ENCODE measurements around the gene RALGPS1.

The RALGPS1 gene

DNA sequence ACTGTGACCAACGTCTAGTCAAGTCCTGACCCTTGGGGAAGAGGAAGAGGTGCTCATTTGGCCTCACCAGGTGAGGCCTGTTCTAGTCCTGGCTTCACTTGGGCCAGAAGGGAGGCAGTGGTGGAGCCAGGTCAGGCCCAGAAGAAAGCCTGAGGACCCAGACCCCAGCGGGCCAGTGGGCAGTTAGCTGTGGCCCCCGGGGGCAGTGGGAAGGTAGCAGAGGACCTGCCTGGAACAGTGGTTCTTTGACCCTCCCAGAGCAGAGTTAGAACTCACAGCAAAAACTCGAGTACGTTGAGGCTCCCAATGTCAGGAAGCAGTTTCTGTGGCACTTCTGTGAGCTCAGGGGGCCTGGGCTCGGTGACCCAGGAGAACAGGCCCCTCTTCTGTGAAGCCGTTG lies 284.0 kb downstream of the RALGPS1 start:
- TF ChIP-seq, protein P1, sequence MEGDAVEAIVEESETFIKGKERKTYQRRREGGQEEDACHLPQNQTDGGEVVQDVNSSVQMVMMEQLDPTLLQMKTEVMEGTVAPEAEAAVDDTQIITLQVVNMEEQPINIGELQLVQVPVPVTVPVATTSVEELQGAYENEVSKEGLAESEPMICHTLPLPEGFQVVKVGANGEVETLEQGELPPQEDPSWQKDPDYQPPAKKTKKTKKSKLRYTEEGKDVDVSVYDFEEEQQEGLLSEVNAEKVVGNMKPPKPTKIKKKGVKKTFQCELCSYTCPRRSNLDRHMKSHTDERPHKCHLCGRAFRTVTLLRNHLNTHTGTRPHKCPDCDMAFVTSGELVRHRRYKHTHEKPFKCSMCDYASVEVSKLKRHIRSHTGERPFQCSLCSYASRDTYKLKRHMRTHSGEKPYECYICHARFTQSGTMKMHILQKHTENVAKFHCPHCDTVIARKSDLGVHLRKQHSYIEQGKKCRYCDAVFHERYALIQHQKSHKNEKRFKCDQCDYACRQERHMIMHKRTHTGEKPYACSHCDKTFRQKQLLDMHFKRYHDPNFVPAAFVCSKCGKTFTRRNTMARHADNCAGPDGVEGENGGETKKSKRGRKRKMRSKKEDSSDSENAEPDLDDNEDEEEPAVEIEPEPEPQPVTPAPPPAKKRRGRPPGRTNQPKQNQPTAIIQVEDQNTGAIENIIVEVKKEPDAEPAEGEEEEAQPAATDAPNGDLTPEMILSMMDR (conservative IDR thresholded peaks at IDR 0.05), result no peak
- no peak for TF ChIP-seq ZFX (IDR thresholded peaks at IDR 0.05)
- H3K27ac ChIP-seq, result no peak overlapping the region

DNA sequence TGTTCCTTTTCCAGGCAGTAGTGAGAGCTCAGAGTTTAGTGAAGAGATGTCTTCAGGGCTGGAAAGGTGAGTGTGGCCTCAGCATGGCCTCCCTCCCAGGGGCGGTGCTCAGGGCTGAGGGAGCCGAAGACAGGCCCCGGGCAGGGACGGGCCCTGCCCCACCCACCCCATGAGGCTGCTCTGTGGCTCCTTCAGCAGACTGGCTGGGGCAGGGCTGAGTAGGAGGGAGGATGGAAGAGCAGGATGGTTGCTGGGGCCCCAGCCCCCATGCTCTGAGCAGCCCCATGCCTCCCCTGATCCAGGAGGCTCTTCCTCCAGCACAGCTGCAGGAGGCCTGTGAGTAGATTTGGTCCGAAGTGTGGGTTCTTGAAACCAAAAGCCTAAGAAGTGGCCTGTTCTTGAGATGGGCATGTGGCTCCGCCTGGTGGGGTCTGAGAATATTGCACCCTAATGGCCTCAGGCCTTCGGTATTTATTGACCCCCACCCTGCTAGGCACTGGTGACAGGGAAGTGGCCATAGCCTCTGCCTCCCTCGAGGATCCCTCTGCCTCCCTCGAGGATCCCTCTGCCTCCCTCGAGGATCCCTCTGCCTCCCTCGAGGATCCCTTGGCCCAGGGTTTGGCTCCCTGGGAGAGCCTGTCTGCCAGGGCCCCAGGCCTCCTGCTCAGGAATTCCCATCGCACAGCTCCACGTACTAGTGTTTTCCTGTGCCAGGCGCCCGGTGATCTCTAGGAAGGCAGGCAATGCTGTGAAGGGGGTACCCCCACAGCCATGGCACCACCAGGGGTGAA lies 284.6 kb downstream of the RALGPS1 start:
- TF ChIP-seq, protein P1 (conservative IDR thresholded peaks at IDR 0.05), result peak; percentile 94
- no peak for TF ChIP-seq ZFX (IDR thresholded peaks at IDR 0.05)

DNA sequence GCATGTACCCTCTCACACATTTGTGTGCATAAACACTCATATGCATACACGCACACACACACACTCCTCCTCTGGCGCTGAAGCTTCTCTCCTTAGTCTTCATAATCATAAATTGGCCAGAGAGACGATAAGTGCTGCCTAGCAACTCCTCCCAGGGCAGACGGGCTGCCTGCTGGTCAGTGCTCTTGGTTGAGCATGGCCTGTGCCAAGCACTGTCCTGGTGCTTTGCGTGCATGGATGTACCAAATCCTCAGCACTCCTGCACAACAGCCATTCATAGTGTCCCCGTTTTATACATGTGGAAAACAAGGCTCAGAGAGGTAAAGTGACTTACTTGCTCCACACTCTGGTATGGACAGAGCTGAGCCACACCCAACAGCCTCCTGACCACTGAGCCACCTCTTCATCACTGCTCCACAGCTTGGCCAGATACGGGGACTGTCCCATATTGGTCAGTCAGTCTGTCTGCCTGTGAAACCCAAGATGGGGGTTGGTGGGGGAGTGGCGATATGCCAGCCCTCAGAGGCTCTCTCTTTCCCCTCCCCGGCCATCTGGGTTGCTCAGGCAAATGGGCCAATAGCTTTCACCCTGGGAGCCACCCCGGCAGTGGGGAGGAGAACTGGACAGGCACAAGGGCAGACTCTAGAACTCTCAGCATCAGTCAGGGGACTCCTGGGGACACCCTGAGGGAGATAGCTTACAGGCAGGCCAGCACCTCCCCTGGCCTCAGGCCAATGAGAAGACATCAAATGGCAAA lies 285.7 kb downstream of the RALGPS1 start:
- TF ChIP-seq ZFX (IDR thresholded peaks at IDR 0.05), result no peak
- TF ChIP-seq, protein P1 (conservative IDR thresholded peaks at IDR 0.05), result no peak
- H3K27ac ChIP-seq, result no peak overlapping the region

More for the DNA sequence above, 284.6 kb downstream of the RALGPS1 start:
- H3K27ac ChIP-seq, result no peak overlapping the region

DNA sequence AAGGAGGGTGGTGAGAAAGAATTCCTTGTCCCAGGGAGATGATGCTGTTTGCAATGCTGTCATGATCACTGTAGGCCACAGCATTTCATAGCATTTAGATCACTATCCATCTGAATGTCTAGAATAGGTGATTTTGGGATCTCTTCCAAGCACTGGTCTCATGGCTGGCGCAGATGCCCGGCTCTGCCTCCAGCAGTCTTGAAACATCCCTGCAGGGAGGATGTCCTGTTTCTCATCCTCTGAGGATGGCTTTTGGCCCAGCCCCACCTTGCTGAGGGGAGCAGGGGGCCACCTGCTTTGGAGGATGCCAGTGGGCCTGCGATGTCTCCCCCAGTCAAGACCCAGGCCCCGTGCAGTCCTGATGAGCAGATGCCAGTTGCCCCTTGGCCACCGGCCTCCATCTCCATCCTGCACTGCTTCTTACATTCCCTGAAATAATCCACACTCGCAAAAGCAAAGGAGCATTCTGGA lies 286.5 kb downstream of the RALGPS1 start:
- no peak overlapping the region for H3K27ac ChIP-seq
- TF ChIP-seq, protein P1 (conservative IDR thresholded peaks at IDR 0.05), result no peak
- no peak for TF ChIP-seq ZFX (IDR thresholded peaks at IDR 0.05)

GRCh38 chr9:127201731-127202130 lies 287.1 kb downstream of the RALGPS1 start:
- TF ChIP-seq ZFX (IDR thresholded peaks at IDR 0.05), result no peak
- TF ChIP-seq, protein P1 (conservative IDR thresholded peaks at IDR 0.05), result no peak
- no peak overlapping the region for H3K27ac ChIP-seq

DNA sequence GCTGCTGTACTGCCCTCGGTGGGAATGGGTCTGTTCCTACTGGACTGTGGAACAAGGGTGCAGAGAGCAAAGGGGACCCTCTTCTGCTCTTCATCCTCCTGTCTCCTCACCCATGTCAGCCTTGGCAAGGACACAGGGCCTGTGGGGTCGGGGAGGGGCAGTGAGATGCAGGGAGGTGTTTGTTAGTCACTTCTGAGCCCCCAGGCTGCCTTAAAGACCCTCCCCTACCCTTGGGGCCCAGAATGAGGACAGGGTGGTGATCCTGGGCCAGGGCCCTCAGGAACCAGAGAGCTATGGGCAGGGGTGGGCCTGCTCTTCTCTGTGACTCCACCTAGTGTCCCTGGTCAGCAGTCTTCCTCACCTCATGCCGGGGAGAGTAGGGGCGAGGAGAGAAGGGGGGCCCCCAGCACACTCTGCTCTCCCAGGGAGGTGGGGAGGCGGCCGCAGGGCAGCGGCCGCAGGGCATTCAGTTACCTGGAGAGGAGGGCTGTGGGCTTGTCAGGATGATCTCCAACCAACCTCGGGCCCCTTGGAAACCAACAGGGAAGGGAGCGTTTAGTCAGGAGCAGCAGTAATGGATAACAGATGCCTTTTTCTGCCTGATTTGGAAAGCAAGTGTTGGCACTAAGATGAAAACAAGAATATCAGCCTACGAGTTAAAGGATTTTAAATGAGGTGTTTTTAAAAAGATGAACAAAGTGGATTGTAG lies 288.0 kb downstream of the RALGPS1 start:
- no peak for TF ChIP-seq ZFX (IDR thresholded peaks at IDR 0.05)
- TF ChIP-seq, protein P1 (conservative IDR thresholded peaks at IDR 0.05), result no peak
- H3K27ac ChIP-seq, result no peak overlapping the region
